Measurements from ENCODE around the gene BRME1. TPM values are rescaled to one million over a fixed set of nuclear protein-coding genes. Genes with fewer than 3 reads are reported as not detected.

BRME1 gene
- total and polyA plus RNA-seq, 7 experiments from 2014 or later, result 0.56 to 13.7 (median 2.6) TPM

- no peak overlapping the region for H3K4me3 ChIP-seq (ENCODE audit: low read length)
- H3K9me3 Mint-ChIP-seq, result no peaks in the 10 kb centered on the region
- H3K27me3 Mint-ChIP-seq, result no peaks in the 10 kb centered on the region
- no peaks in the 10 kb centered on the region for H3K9me3 ChIP-seq (ENCODE audit: control insufficient read depth in 2 of 3, low read length in 3 of 3)
- intact Hi-C loops (cut with micrococcal nuclease), result loop anchor here in 1 of 2 donors (5.0 kb wide), 1 partner anchor 123 kb away; the partner anchor contains the start of gene IL27RA
- peaks cover 12% of the 10 kb centered on the region in 2 donors for H3K4me1 ChIP-seq (ENCODE audit: control insufficient read depth in 2 of 2, insufficient read depth in 2 of 2, low read length in 2 of 2)
- peaks cover 12 to 21% (median 15%) of the 10 kb centered on the region in 7 donors for H3K4me1 Mint-ChIP-seq
- H3K36me3 ChIP-seq (ENCODE audit: control insufficient read depth in 2 of 3, insufficient read depth in 3 of 3, low read length in 3 of 3), result peaks cover 0 to 31% (median 0%) of the 10 kb centered on the region in 3 experiments
- no peak overlapping the region for H3K27ac ChIP-seq (ENCODE audit: low read depth, low read length)
- H3K27ac Mint-ChIP-seq, result peak overlapping the region in 1 of 9 donors; percentile 59
- ATAC-seq (no peak), DNase-seq (no peak)
- ChIA-PET CTCF (interaction anchor here (0.6 kb wide), 1 partner anchor 1077 kb away, joined by 3 read pairs; no protein-coding TSS in a partner anchor), POLR2A (no interaction called here)
- no peak overlapping the region for H3K4me3 Mint-ChIP-seq
- H3K27me3 ChIP-seq (ENCODE audit: control insufficient read depth in 2 of 2, insufficient read depth in 2 of 2, low read length in 2 of 2), result no peaks in the 10 kb centered on the region
- peaks cover 0 to 18% (median 3%) of the 10 kb centered on the region in 5 donors for H3K36me3 Mint-ChIP-seq
These were observed 3.5 kb upstream of the BRME1 start for GRCh38 chr19:13909430-13909829.

GRCh38 chr19:13908674-13909073 is 2.8 kb upstream of the BRME1 start:
- DNase-seq (no peak), ATAC-seq (no peak)
- POLR2A ChIA-PET, result no interaction called here
- H3K4me1 ChIP-seq (ENCODE audit: control insufficient read depth in 2 of 2, insufficient read depth in 2 of 2, low read length in 2 of 2), result peaks cover 12% of the 10 kb centered on the region in 2 donors
- H3K27ac ChIP-seq (ENCODE audit: low read depth, low read length), result no peak overlapping the region
- H3K9me3 ChIP-seq (ENCODE audit: control insufficient read depth in 2 of 3, low read length in 3 of 3), result no peaks in the 10 kb centered on the region
- H3K27me3 ChIP-seq (ENCODE audit: control insufficient read depth in 2 of 2, insufficient read depth in 2 of 2, low read length in 2 of 2), result no peaks in the 10 kb centered on the region
- intact Hi-C loops (cut with micrococcal nuclease), result loop anchor here in 1 of 2 donors (5.0 kb wide), 1 partner anchor 124 kb away; the partner anchor contains the start of gene IL27RA
- no peak overlapping the region for H3K4me3 ChIP-seq (ENCODE audit: low read length)
- peaks cover 0 to 31% (median 0%) of the 10 kb centered on the region in 3 experiments for H3K36me3 ChIP-seq (ENCODE audit: control insufficient read depth in 2 of 3, insufficient read depth in 3 of 3, low read length in 3 of 3)
- Mint-ChIP-seq H3K36me3 (peaks cover 0 to 18% (median 3%) of the 10 kb centered on the region in 5 donors), H3K27me3 (no peaks in the 10 kb centered on the region), H3K4me3 (peak overlapping the region in 1 of 10 donors; percentile 16), H3K9me3 (no peaks in the 10 kb centered on the region), H3K27ac (no peak overlapping the region), H3K4me1 (peaks cover 12 to 23% (median 15%) of the 10 kb centered on the region in 7 donors)
- CTCF ChIA-PET, result no interaction called here

DNA sequence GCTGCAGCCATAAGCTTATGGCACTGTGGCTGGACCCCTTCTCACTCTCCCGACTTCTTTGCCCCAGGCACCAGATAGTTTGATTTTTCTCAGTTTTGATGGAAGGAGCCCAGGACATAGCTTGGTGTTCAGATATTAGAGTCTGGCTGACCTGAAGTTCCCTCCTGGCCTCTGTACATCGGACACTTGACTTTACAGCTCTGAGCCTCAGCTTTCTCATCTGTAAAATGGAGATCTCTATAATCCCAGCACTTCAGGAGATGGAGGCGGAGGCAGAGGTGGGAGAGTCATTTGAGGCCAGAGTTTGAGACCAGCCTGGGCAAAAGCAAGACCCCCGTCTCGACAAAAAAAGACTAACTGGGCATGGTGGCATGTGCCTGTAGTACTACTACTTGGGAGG is 993 bp upstream of the BRME1 start:
- Histone ChIP-seq H3K27ac (ENCODE audit: low read depth, low read length) (no peak overlapping the region), H3K36me3 (ENCODE audit: control insufficient read depth in 2 of 3, insufficient read depth in 3 of 3, low read length in 3 of 3) (peaks cover 0 to 14% (median 0%) of the 10 kb centered on the region in 3 experiments), H3K9me3 (ENCODE audit: control insufficient read depth in 2 of 3, low read length in 3 of 3) (no peaks in the 10 kb centered on the region), H3K4me3 (ENCODE audit: low read length) (peak overlapping the region; percentile 84), H3K4me1 (ENCODE audit: control insufficient read depth in 2 of 2, insufficient read depth in 2 of 2, low read length in 2 of 2) (peaks cover 12% of the 10 kb centered on the region in 2 donors), H3K27me3 (ENCODE audit: control insufficient read depth in 2 of 2, insufficient read depth in 2 of 2, low read length in 2 of 2) (no peaks in the 10 kb centered on the region)
- peaks cover 0 to 15% (median 3%) of the 10 kb centered on the region in 5 donors for H3K36me3 Mint-ChIP-seq
- ChIA-PET CTCF (interaction anchor here (1.3 kb wide), 1 partner anchor 167 kb away, joined by 4 read pairs; no protein-coding TSS in a partner anchor), POLR2A (interaction anchor here (0.6 to 1.7 kb wide), 6 partner anchors 11 to 189 kb away, joined by 3 to 5 read pairs (median 4); partner anchors contain the start of gene DCAF15)
- peak overlapping the region; percentile 73 to 88 (median 83) for H3K4me3 Mint-ChIP-seq
- peaks cover 12 to 29% (median 16%) of the 10 kb centered on the region in 7 donors for H3K4me1 Mint-ChIP-seq
- no peaks in the 10 kb centered on the region for H3K27me3 Mint-ChIP-seq
- intact Hi-C loops (cut with micrococcal nuclease), result loop anchor here (1.0 to 5.0 kb wide), 7 partner anchors 26 to 168 kb away; partner anchors contain the start of genes DCAF15 (in 2 of the 2), RFX1 (in 2 of the 2) and IL27RA (in 1 of the 2)
- no peak for ATAC-seq
- H3K9me3 Mint-ChIP-seq, result no peaks in the 10 kb centered on the region
- DNase-seq, result no peak
- H3K27ac Mint-ChIP-seq, result peak overlapping the region in 6 of 9 donors; percentile 41 to 66 (median 50)

DNA sequence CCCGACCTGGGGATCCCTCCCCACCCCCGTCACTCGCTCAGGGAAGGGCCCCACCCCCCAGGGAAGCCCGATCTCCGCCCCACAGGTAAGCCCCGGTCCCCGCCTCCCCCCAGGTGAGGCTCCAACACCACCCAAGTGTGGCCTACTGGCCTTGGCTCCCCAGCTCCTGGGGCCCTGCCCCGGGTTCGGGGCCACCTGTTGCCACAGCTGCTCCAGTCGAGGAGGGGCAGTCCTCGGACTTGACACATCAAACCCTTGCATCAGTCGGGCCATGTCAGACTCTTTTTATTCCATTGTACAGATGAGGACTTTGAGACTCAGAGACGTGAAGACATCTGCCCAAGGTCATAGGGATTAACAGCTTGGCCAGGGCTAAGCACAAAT is 596 bp upstream of the BRME1 start:
- Histone ChIP-seq H3K9me3 (ENCODE audit: control insufficient read depth in 2 of 3, low read length in 3 of 3) (no peaks in the 10 kb centered on the region), H3K27me3 (ENCODE audit: control insufficient read depth in 2 of 2, insufficient read depth in 2 of 2, low read length in 2 of 2) (no peaks in the 10 kb centered on the region), H3K36me3 (ENCODE audit: control insufficient read depth in 2 of 3, insufficient read depth in 3 of 3, low read length in 3 of 3) (peaks cover 0 to 13% (median 0%) of the 10 kb centered on the region in 3 experiments), H3K4me1 (ENCODE audit: control insufficient read depth in 2 of 2, insufficient read depth in 2 of 2, low read length in 2 of 2) (peaks cover 12% of the 10 kb centered on the region in 2 donors), H3K27ac (ENCODE audit: low read depth, low read length) (peak overlapping the region; percentile 77), H3K4me3 (ENCODE audit: low read length) (peak overlapping the region; percentile 84)
- Mint-ChIP-seq H3K27me3 (no peaks in the 10 kb centered on the region), H3K36me3 (peaks cover 0 to 14% (median 3%) of the 10 kb centered on the region in 5 donors), H3K4me1 (peaks cover 12 to 29% (median 16%) of the 10 kb centered on the region in 7 donors), H3K27ac (peak overlapping the region in 6 of 9 donors; percentile 41 to 66 (median 50)), H3K4me3 (peak overlapping the region; percentile 73 to 88 (median 83)), H3K9me3 (no peaks in the 10 kb centered on the region)
- ChIA-PET POLR2A (interaction anchor here (0.7 to 1.7 kb wide), 6 partner anchors 12 to 142 kb away, joined by 3 to 5 read pairs (median 4); partner anchors contain the start of genes DCAF15 and IL27RA), CTCF (interaction anchor here (1.3 kb wide), 1 partner anchor 167 kb away, joined by 4 read pairs; no protein-coding TSS in a partner anchor)
- peak; percentile 40 for ATAC-seq
- intact Hi-C loops (cut with micrococcal nuclease), result loop anchor here (1.0 to 5.0 kb wide), 7 partner anchors 26 to 169 kb away; partner anchors contain the start of genes DCAF15 (in 2 of the 2), RFX1 (in 2 of the 2) and IL27RA (in 1 of the 2)
- peak in 1 of 9 donors; percentile 51 for DNase-seq

DNA sequence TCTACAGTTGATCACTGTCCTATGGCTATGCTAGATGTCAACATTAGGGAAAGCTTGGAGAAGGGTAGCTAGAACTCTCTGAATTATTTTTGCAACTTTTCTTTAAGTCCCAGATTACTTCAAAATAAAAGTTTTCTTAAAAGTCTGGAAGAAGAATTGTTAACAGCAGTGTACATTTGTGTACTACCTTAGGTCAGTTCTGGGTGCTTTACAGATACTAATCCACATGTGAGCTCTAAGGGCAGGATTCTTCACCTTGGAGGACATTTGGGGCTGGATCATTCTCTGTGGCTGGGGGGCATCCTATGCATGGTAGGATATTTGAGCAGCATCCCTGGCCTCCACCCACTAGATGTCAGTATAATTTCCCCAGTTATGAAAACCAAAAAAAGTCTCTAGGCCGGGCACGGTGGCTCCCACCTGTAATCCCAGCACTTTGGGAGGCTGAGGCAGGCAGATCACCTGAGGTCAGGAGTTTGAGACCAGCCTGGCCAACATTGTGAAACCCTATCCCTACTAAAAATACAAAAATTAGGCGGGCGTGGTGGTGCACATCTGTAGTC is 2.8 kb downstream of the BRME1 start:
- H3K9me3 Mint-ChIP-seq, result no peaks in the 10 kb centered on the region
- CTCF ChIA-PET, result interaction anchor here (0.6 to 1.5 kb wide), 10 partner anchors 20 to 174 kb away, joined by 3 to 6 read pairs (median 4); partner anchors contain the start of gene DCAF15
- no peaks in the 10 kb centered on the region for H3K27me3 Mint-ChIP-seq
- peaks cover 12% of the 10 kb centered on the region in 2 donors for H3K4me1 ChIP-seq (ENCODE audit: control insufficient read depth in 2 of 2, insufficient read depth in 2 of 2, low read length in 2 of 2)
- H3K27ac ChIP-seq (ENCODE audit: low read depth, low read length), result no peak overlapping the region
- H3K36me3 ChIP-seq (ENCODE audit: control insufficient read depth in 2 of 3, insufficient read depth in 3 of 3, low read length in 3 of 3), result peaks cover 0 to 4% (median 0%) of the 10 kb centered on the region in 3 experiments
- intact Hi-C loops (cut with micrococcal nuclease), result loop anchor here in 1 of 2 donors (1.0 kb wide), 3 partner anchors 129 to 169 kb away; partner anchors contain the start of gene MISP3
- no peaks in the 10 kb centered on the region for H3K9me3 ChIP-seq (ENCODE audit: control insufficient read depth in 2 of 3, low read length in 3 of 3)
- POLR2A ChIA-PET, result interaction anchor here (0.7 to 1.2 kb wide), 7 partner anchors 11 to 138 kb away, joined by 3 to 4 read pairs (median 3); partner anchors contain the start of gene RFX1
- H3K4me3 Mint-ChIP-seq, result peak overlapping the region in 1 of 10 donors; percentile 30
- peak overlapping the region in 2 of 9 donors; percentile 29 to 48 for H3K27ac Mint-ChIP-seq
- ATAC-seq, result peak; percentile 26
- peaks cover 0 to 2% (median 0%) of the 10 kb centered on the region in 5 donors for H3K36me3 Mint-ChIP-seq
- H3K4me1 Mint-ChIP-seq, result peaks cover 12 to 29% (median 16%) of the 10 kb centered on the region in 7 donors
- H3K4me3 ChIP-seq (ENCODE audit: low read length), result no peak overlapping the region
- peak in 3 of 9 donors; percentile 22 to 32 (median 30) for DNase-seq
- no peaks in the 10 kb centered on the region for H3K27me3 ChIP-seq (ENCODE audit: control insufficient read depth in 2 of 2, insufficient read depth in 2 of 2, low read length in 2 of 2)

GRCh38 chr19:13899912-13900584 is 5.9 kb downstream of the BRME1 start:
- no peaks in the 10 kb centered on the region for H3K27me3 Mint-ChIP-seq
- CTCF ChIA-PET, result interaction anchor here (0.6 to 1.1 kb wide), 2 partner anchors 135 to 148 kb away, joined by 3 to 4 read pairs; no protein-coding TSS in a partner anchor

More at GRCh38 chr19:13899912-13900584, 5.9 kb downstream of the BRME1 start:
- Histone ChIP-seq H3K4me3 (ENCODE audit: low read length) (no peak overlapping the region), H3K36me3 (ENCODE audit: control insufficient read depth in 2 of 3, insufficient read depth in 3 of 3, low read length in 3 of 3) (no peaks in the 10 kb centered on the region), H3K27me3 (ENCODE audit: control insufficient read depth in 2 of 2, insufficient read depth in 2 of 2, low read length in 2 of 2) (no peaks in the 10 kb centered on the region), H3K9me3 (ENCODE audit: control insufficient read depth in 2 of 3, low read length in 3 of 3) (no peaks in the 10 kb centered on the region), H3K4me1 (ENCODE audit: control insufficient read depth in 2 of 2, insufficient read depth in 2 of 2, low read length in 2 of 2) (no peaks in the 10 kb centered on the region), H3K27ac (ENCODE audit: low read depth, low read length) (no peak overlapping the region)
- Mint-ChIP-seq H3K27ac (no peak overlapping the region), H3K9me3 (no peaks in the 10 kb centered on the region), H3K36me3 (no peaks in the 10 kb centered on the region), H3K4me1 (peaks cover 0 to 14% (median 0%) of the 10 kb centered on the region in 7 donors), H3K4me3 (no peak overlapping the region)
- intact Hi-C loops (cut with micrococcal nuclease), result no loop called here
- ATAC-seq (no peak), DNase-seq (no peak)
- POLR2A ChIA-PET, result no interaction called here

All from naive thymus-derived CD4-positive, alpha-beta T cell (primary cell).